ENCODE data around the gene PAX4. TPM values are rescaled to one million over a fixed set of nuclear protein-coding genes. Genes with fewer than 3 reads are reported as not detected.
A peak's percentile ranks its signal among the peaks of the same experiment; 100 is the strongest.

PAX4 gene
- total RNA-seq, 1 experiment from 2014 or later = not detected

DNA sequence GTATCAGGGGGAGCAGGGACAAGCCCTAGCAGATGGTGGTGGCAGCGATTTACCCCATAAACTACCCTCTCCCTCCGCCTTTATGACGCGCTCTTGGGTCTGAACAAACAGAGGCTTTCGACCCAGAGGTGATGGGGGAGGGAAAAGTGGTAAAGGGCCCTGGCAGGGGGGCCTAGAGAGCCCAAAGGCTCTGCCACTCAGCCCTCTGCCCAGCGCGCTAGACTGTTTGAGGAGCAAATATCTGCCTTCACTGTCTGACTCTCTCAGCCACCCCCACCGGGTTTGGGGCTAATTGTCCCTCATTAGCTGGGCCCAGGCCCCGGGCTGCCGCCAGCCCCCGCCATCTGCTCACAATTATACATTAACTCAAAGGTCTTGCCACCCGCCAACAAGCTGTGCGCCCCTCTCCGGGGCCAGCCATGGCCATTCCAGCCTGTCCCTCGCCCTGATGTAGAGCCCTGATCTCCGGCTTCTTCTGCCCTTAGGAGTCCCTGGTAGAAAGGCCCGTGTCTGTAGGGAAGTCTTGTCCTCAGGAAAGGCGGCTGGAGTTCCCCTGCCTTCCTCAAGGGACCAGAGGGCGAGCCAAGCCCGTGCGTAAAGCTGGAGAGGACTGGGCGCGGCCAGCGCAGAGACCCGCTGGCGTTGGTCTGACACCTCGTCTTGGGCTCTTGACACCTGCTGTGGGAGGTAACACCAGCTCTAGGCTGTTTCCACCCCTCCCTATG lies 1.9 kb upstream of the PAX4 start:
- Histone ChIP-seq H4K8ac (replicated peaks; ENCODE audit: insufficient read length, low read depth, low read length) (no peak overlapping the region), H3K9me3 (ENCODE audit: control insufficient read depth, low read depth, low read length) (no peaks in the 10 kb centered on the region), H3K14ac (ENCODE audit: insufficient read depth, low read length) (no peak overlapping the region), H2AFZ (ENCODE audit: low read length) (no peak overlapping the region), H2BK15ac (ENCODE audit: low read depth, low read length) (no peak overlapping the region), H3K23ac (ENCODE audit: insufficient read length, low read depth, low read length) (no peak overlapping the region), H3K18ac (ENCODE audit: insufficient read length, low read depth, low read length) (no peak overlapping the region), H3K23me2 (ENCODE audit: insufficient read length, low read depth, low read length, poor library complexity, severe bottlenecking) (peaks cover 16% of the 10 kb centered on the region), H2BK120ac (ENCODE audit: low read depth, low read length, poor library complexity, severe bottlenecking) (no peak overlapping the region), H2BK12ac (ENCODE audit: insufficient read length, low read depth, low read length) (no peak overlapping the region), H4K91ac (ENCODE audit: insufficient read length, low read depth, low read length) (no peak overlapping the region), H3K27me3 (ENCODE audit: insufficient read depth, low read length) (peaks cover 20% of the 10 kb centered on the region; the same call in 1 of the 2 replicates), H3T11ph (ENCODE audit: low read length) (no peak overlapping the region), H2BK5ac (ENCODE audit: insufficient read length, low read length) (no peak overlapping the region), H4K5ac (ENCODE audit: insufficient read length, low read depth, low read length) (no peak overlapping the region), H3K27ac (ENCODE audit: insufficient read length, low read depth, low read length) (no peak overlapping the region), H3K4ac (ENCODE audit: low read depth, low read length) (no peak overlapping the region), H3K4me2 (ENCODE audit: insufficient read depth, insufficient read length, low read length) (peak overlapping the region; percentile 90), H3K79me1 (ENCODE audit: insufficient read depth, low read depth, low read length, poor library complexity, severe bottlenecking) (no peaks in the 10 kb centered on the region), H2AK5ac (ENCODE audit: insufficient read length, low read length) (no peak overlapping the region), H3K9ac (ENCODE audit: extremely low read depth, insufficient read length, low read length) (no peak overlapping the region), H3K56ac (ENCODE audit: insufficient read length, low read depth, low read length) (no peak overlapping the region), H2BK20ac (ENCODE audit: low read depth, low read length, poor library complexity, severe bottlenecking) (no peak overlapping the region), H3K79me2 (ENCODE audit: insufficient read depth, low read length) (no peaks in the 10 kb centered on the region), H3K4me1 (ENCODE audit: insufficient read depth, low read length) (no peaks in the 10 kb centered on the region), H4K20me1 (ENCODE audit: control insufficient read depth, insufficient read depth, insufficient read length) (no peaks in the 10 kb centered on the region)
- H3K27ac Mint-ChIP-seq = 0 out of 7 replicates have a peak overlapping the region, but pooled peaks of 1 of the 3 experiments have one; percentile 24
- TF ChIP-seq, protein P1, sequence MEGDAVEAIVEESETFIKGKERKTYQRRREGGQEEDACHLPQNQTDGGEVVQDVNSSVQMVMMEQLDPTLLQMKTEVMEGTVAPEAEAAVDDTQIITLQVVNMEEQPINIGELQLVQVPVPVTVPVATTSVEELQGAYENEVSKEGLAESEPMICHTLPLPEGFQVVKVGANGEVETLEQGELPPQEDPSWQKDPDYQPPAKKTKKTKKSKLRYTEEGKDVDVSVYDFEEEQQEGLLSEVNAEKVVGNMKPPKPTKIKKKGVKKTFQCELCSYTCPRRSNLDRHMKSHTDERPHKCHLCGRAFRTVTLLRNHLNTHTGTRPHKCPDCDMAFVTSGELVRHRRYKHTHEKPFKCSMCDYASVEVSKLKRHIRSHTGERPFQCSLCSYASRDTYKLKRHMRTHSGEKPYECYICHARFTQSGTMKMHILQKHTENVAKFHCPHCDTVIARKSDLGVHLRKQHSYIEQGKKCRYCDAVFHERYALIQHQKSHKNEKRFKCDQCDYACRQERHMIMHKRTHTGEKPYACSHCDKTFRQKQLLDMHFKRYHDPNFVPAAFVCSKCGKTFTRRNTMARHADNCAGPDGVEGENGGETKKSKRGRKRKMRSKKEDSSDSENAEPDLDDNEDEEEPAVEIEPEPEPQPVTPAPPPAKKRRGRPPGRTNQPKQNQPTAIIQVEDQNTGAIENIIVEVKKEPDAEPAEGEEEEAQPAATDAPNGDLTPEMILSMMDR (conservative IDR thresholded peaks at IDR 0.05) = peak; percentile 47; the same call in 2 of the 3 replicates
- H3K4me3 Mint-ChIP-seq = peak overlapping the region; percentile 77 to 89
- no peaks in the 10 kb centered on the region; a peak in 2 of 5 replicates for H3K9me3 Mint-ChIP-seq
- peaks cover 20% of the 10 kb centered on the region in 2 experiments for H3K4me1 Mint-ChIP-seq
- DNase-seq = peak; percentile 74
- H3K27me3 Mint-ChIP-seq (ENCODE audit: low read depth) = peaks cover 90% of the 10 kb centered on the region
- H3K36me3 Mint-ChIP-seq (ENCODE audit: insufficient read depth in 1 of 3, low read depth in 3 of 3) = no peaks in the 10 kb centered on the region; a peak in 1 of 7 replicates
- no CpG with 5 or more reads among the region's 27 CpGs for WGBS (ENCODE audit: extremely low coverage, insufficient read length, low lambda C conversion rate)
